GM06990 (cell line): ENCODE measurements around the gene CDK13.

Source experiments
- DNase-seq: peaks from one replicate; pipeline ENCODE4 v3.0.0-alpha.2; 2011; ENCODE audit not compliant: insufficient read length; ENCODE audit errors: extremely low read depth
- H3K27me3 ChIP-seq: replicated peaks from 2 replicates; pipeline ENCODE4 v1.6.0; 2011; ENCODE audit warnings: low read length; ENCODE audit not compliant: control insufficient read depth, insufficient read depth
- H3K36me3 ChIP-seq: 2 replicates; pipeline ENCODE4 v1.5.1; 2011; ENCODE audit warnings: low read length; ENCODE audit not compliant: control insufficient read depth, insufficient read depth
- H3K4me3 ChIP-seq: replicated peaks from 2 replicates; pipeline ENCODE4 v1.5.1; 2011; ENCODE audit warnings: low read depth, mild to moderate bottlenecking, control low read depth, low read length
- TF ChIP-seq, protein P1 (sequence below): IDR thresholded peaks from 2 replicates; pipeline ENCODE4 v1.5.1; 2011; ENCODE audit warnings: low read length, control low read depth, mild to moderate bottlenecking, inconsistent platforms; ENCODE audit not compliant: insufficient read depth, poor library complexity, severe bottlenecking

The CDK13 gene

DNA sequence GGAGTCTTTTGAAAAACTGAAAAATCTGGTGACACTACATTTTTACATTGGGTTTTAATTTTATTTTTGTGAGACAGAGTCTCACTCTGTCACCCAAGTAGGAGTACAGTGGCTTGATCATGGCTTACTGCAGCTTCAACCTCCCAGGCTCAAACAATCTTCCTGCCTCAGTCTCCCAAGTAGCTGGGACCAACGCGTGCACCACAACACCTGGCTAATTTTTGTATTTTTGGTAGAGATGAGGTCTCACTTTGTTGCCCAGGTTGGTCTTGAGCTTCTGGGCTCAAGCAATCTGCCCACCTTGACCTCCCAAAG lies 172.8 kb downstream of the CDK13 start:
- no peak overlapping the region for H3K4me3 ChIP-seq
- no peak for DNase-seq
- no peaks in the 10 kb centered on the region for H3K27me3 ChIP-seq
- TF ChIP-seq, protein P1, sequence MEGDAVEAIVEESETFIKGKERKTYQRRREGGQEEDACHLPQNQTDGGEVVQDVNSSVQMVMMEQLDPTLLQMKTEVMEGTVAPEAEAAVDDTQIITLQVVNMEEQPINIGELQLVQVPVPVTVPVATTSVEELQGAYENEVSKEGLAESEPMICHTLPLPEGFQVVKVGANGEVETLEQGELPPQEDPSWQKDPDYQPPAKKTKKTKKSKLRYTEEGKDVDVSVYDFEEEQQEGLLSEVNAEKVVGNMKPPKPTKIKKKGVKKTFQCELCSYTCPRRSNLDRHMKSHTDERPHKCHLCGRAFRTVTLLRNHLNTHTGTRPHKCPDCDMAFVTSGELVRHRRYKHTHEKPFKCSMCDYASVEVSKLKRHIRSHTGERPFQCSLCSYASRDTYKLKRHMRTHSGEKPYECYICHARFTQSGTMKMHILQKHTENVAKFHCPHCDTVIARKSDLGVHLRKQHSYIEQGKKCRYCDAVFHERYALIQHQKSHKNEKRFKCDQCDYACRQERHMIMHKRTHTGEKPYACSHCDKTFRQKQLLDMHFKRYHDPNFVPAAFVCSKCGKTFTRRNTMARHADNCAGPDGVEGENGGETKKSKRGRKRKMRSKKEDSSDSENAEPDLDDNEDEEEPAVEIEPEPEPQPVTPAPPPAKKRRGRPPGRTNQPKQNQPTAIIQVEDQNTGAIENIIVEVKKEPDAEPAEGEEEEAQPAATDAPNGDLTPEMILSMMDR: no peak
- H3K36me3 ChIP-seq: no peaks in the 10 kb centered on the region

DNA sequence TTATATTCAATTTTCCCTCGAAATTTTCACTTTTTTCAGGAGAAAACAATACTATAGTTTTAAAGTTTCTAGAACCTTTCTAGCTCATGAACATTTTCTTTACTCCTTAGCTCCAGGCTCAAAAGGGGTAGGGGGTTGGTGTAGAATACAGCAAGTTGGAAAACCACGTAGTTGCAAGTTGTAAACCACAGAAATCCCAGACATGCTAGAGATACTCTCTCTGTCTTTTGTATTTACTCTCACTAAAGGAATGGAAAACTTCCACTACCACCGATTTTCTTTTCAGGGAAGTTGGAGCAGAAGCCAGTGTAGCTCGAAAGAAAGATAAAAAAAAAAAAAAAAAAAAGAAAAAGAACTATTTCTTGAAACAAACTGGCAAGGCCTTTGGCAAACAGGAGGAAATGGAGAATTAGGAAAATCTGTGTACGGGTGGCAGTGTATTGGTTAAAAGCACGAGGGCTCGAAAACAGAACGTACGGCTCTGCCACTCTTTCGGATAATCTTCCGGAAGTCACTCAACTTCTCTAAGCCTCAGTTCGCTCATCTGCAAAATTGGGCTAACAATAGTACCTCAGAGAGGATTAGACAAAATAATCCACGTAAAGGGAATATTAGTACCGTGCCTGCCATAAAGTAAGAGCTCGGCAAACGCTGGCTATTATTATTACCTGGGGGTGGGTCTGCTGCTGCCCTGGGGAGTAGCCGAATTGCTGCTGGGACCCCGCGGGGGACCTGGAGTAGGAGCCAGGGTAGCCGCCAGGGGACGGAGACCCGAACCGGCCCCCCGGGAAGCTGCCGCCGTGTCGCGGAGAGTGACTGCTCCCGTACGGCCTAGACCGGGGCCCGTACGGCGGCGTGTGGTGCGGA lies 183.7 kb downstream of the CDK13 start:
- DNase-seq: no peak
- H3K36me3 ChIP-seq: no peaks in the 10 kb centered on the region
- TF ChIP-seq, protein P1: no peak
- peak overlapping the region; percentile 97 for H3K4me3 ChIP-seq
- no peaks in the 10 kb centered on the region for H3K27me3 ChIP-seq

DNA sequence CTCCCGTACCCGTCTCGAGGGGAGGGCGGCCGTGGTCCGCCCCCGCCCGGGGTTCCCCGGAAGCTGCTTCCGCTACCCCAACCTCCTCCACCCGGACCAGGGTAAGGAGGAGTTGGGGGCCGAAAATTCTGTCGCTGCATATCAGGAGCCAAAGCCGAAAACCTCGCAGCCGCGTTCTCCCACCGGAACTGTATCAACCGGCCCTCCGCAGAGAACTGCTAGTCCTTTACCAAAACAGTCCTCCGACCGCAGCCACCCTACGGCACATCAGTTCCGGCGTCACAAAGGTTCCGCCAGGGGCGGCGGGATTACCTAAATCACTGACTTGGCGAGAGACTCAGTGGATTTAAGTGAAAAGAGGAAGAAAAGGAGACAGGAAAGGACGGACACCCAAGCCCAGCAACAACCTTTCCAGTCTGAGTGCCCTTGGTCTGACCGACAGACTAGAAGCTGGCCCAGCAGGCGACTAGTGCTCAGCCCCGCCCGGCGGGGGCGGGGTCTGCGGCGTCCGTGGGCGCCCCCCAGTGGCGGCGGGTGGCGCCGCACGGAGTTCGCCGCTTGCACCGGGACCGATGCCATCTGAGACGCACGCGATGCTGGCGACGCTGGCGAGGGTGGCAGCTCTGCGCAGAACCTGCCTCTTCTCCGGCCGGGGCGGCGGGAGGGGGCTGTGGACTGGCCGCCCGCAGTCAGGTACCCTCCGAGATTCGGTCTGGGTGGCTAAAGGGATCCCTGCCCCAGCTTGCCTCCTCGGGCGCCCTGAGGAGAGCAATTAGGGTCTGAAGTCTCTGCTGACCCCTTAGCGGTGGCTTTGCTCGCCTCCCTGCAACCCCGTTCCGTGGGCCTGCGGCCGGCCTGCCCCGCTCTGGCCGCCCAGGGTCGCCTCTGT lies 184.6 kb downstream of the CDK13 start, which contains the start of the genes MPLKIP and SUGCT:
TSS of gene MPLKIP (minus strand) at position 195 of the 889 bp plus-strand sequence. CDS start at position 140, 55 bp downstream.
TSS of gene SUGCT (plus strand) at position 578 of the 889 bp plus-strand sequence.
- DNase-seq: peak; percentile 90
- H3K4me3 ChIP-seq: peak within 1 kb of the TSS; percentile 97
- H3K27me3 ChIP-seq: no peaks in the 10 kb centered on the region
- TF ChIP-seq, protein P1: peak; percentile 60
- H3K36me3 ChIP-seq: no peaks in the 10 kb centered on the region

DNA sequence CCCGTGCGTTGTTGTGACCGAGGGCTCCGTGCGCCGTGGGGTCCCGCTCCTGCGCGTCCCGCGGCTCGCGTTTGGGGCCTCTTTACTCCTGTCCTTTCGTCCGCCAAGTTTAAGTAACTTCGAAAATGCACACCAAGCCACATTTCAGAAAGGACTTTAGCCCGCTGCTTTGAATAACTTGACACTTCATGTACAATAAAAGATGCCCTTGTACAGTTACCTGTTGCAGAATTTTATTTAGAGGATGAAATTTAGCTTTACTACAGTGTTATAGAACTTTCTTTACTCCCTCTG lies 185.2 kb downstream of the CDK13 start:
- H3K27me3 ChIP-seq: no peaks in the 10 kb centered on the region
- peak overlapping the region; percentile 97 for H3K4me3 ChIP-seq
- TF ChIP-seq, protein P1: no peak
- DNase-seq: no peak
- no peaks in the 10 kb centered on the region for H3K36me3 ChIP-seq

DNA sequence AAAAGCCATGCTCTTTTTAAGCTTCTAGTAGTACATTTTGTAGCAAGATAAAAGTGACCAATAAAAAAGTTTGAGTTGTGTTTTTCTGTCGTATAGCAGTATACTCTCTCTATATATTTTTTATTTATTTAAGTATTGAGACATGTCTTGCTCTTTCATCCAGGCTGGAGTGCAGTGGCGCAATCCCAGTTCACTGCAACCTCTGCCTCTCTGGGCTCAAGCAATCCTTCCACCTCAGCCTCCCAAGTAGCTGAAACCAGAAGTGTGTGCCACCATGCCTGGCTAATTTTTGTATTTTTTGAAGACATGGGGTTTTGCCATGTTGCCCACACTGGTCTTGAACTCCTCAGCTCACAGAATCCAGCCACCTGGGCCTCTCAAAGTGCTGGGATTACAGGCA lies 187.5 kb downstream of the CDK13 start:
- no peak overlapping the region for H3K4me3 ChIP-seq
- no peak for DNase-seq
- H3K36me3 ChIP-seq: no peaks in the 10 kb centered on the region
- TF ChIP-seq, protein P1: no peak
- no peaks in the 10 kb centered on the region for H3K27me3 ChIP-seq
